ENCODE results near the gene HAPLN3. TPM values are rescaled to one million over a fixed set of nuclear protein-coding genes. Genes with fewer than 3 reads are reported as not detected.

The HAPLN3 gene
- total RNA-seq, 1 donor from 2014 or later = 189 TPM

DNA sequence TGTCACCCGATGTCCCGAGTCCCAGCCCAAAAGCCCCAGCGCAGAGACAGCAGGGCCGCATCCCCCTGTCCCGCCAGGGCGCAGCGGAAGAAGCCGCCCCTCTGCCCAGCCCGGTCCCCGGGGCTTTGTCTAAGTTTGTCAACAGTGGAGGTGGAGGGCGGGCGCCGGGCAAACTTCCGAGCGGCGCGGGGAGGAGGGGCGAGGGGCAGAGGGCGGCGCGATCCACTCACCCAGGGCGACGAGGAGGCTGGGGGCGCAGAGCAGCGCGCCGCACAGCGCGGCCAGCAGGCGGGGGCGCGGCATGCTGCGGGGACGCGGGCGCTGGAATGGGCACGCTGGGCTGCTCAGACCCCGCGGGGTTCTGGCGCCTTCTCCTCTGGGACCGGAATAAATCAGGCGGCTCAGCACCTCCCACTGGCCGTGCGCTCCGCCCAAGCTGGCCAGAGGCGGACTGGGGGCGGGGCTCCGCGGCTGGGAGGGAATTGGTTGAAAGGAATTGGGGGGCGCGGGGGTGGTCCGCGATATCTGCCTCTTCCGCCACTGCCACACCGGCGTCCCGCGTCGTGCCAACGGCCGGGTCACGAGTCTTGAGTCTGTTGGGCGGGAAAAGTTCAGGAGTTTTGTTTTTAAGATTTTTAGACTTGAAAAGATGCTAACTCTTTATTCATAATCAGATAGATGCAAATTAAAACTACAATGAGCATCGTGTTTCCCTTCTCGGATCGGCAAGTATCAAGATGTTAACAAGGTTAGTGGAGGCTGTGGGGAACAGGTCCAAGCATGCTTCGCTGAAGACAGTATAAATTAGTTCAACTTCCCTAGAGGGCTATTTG, 17.9 kb upstream of the HAPLN3 start, which contains the start of gene MFGE8:
TSS of gene MFGE8 (minus strand) at position 363 of the 833 bp plus-strand sequence. CDS start at position 303, 60 bp downstream.
- H3K27ac ChIP-seq = peak within 1 kb of the TSS; percentile 94
- H3K36me3 ChIP-seq = peaks cover 19 to 33% of the 10 kb centered on the region in 2 donors
- DNase-seq (ENCODE audit: low spot score in 2 of 2) = peak in 1 of 2 donors; percentile 91
- intact Hi-C loops (cut with DNase I) = loop anchor here (2.0 kb wide), 1 partner anchor 176 kb away; the partner anchor contains the start of gene ABHD2
- H3K4me1 ChIP-seq = peaks cover 22 to 41% of the 10 kb centered on the region in 2 donors
- no peaks in the 10 kb centered on the region for H3K27me3 ChIP-seq
- H3K9me3 ChIP-seq = no peaks in the 10 kb centered on the region
- H3K4me3 ChIP-seq = peak within 1 kb of the TSS; percentile 88 to 89
- TF ChIP-seq, protein P1, sequence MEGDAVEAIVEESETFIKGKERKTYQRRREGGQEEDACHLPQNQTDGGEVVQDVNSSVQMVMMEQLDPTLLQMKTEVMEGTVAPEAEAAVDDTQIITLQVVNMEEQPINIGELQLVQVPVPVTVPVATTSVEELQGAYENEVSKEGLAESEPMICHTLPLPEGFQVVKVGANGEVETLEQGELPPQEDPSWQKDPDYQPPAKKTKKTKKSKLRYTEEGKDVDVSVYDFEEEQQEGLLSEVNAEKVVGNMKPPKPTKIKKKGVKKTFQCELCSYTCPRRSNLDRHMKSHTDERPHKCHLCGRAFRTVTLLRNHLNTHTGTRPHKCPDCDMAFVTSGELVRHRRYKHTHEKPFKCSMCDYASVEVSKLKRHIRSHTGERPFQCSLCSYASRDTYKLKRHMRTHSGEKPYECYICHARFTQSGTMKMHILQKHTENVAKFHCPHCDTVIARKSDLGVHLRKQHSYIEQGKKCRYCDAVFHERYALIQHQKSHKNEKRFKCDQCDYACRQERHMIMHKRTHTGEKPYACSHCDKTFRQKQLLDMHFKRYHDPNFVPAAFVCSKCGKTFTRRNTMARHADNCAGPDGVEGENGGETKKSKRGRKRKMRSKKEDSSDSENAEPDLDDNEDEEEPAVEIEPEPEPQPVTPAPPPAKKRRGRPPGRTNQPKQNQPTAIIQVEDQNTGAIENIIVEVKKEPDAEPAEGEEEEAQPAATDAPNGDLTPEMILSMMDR (IDR thresholded peaks at IDR 0.05) = peak in 2 of 3 experiments; percentile 3 to 57

DNA sequence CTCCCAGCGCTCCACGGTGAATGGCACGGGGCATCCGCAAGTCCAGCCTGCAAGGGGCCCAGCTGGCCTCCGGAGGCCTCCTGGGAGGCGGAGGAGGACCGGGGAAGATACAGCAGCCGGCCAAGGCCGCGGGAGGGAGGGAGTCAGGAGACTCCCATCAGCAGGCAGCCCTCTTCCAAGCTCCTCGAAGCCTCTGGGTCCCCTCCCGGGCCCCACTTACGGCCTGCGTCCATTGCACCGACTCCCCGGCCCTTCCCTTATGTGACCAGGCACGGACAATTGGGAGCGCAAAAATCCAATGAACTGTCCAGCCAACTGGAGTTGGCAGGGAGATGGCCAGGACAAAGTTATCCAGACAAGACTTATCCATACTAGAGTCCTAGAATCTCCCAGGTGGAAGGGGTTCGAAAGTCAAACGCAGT, 17.2 kb upstream of the HAPLN3 start:
- Histone ChIP-seq H3K9me3 (no peaks in the 10 kb centered on the region), H3K4me1 (peaks cover 22 to 48% of the 10 kb centered on the region in 2 donors), H3K27me3 (no peaks in the 10 kb centered on the region), H3K27ac (peak overlapping the region; percentile 94), H3K4me3 (peak overlapping the region; percentile 88 to 89), H3K36me3 (peaks cover 22 to 40% of the 10 kb centered on the region in 2 donors)
- intact Hi-C loops (cut with DNase I) = loop anchor here (2.0 kb wide), 1 partner anchor 176 kb away; the partner anchor contains the start of gene ABHD2
- DNase-seq (ENCODE audit: low spot score in 2 of 2) = no peak
- TF ChIP-seq, protein P1 (IDR thresholded peaks at IDR 0.05) = no peak

DNA sequence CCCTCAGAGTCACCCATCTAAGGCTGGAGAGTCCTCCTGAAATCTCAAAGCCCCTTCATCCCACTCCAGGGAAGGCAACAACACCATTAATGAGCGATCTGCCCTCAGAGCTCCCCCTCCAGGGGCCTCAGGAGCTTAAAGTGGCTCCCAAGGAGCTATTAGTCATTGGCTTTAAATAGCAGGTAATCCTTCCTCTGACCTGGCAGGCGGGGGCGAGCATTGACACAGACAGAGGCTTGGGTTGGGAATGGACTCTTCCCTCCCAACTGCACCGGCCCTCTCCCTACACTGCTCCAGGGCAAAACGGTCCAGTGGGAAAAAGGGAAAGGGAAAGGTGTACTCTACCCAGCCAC, 16.4 kb upstream of the HAPLN3 start:
- Histone ChIP-seq H3K36me3 (peaks cover 25 to 48% of the 10 kb centered on the region in 2 donors), H3K4me3 (peak overlapping the region; percentile 88 to 89), H3K27ac (peak overlapping the region; percentile 94), H3K9me3 (no peaks in the 10 kb centered on the region), H3K4me1 (peaks cover 22 to 55% of the 10 kb centered on the region in 2 donors), H3K27me3 (no peaks in the 10 kb centered on the region)
- intact Hi-C loops (cut with DNase I) = loop anchor here (2.0 kb wide), 1 partner anchor 177 kb away; the partner anchor contains the start of gene ABHD2
- peak in 1 of 2 donors; percentile 79 for DNase-seq (ENCODE audit: low spot score in 2 of 2)
- TF ChIP-seq, protein P1 (IDR thresholded peaks at IDR 0.05) = no peak

GRCh38 chr15:88909956-88910831, 14.8 kb upstream of the HAPLN3 start:
- H3K4me3 ChIP-seq = peak overlapping the region; percentile 88 to 89

More at GRCh38 chr15:88909956-88910831, 14.8 kb upstream of the HAPLN3 start:
- H3K9me3 ChIP-seq = no peaks in the 10 kb centered on the region
- intact Hi-C loops (cut with DNase I) = no loop called here
- TF ChIP-seq, protein P1 (IDR thresholded peaks at IDR 0.05) = no peak
- peaks cover 37 to 64% of the 10 kb centered on the region in 2 donors for H3K36me3 ChIP-seq
- H3K27ac ChIP-seq = peak overlapping the region; percentile 94
- peak in 1 of 2 donors; percentile 65 for DNase-seq (ENCODE audit: low spot score in 2 of 2)
- peaks cover 26 to 63% of the 10 kb centered on the region in 2 donors for H3K4me1 ChIP-seq
- H3K27me3 ChIP-seq = no peaks in the 10 kb centered on the region
